ENCODE data around the gene HSPA12A. TPM values are rescaled to one million over a fixed set of nuclear protein-coding genes. Genes with fewer than 3 reads are reported as not detected.

The HSPA12A gene
- total and polyA plus RNA-seq, 9 of the 15 experiments (the other 6 are each of a cell fraction or from before 2014, with no cell fraction given) = 0.01 to 0.18 (median 0.04) TPM; not detected in 4

DNA sequence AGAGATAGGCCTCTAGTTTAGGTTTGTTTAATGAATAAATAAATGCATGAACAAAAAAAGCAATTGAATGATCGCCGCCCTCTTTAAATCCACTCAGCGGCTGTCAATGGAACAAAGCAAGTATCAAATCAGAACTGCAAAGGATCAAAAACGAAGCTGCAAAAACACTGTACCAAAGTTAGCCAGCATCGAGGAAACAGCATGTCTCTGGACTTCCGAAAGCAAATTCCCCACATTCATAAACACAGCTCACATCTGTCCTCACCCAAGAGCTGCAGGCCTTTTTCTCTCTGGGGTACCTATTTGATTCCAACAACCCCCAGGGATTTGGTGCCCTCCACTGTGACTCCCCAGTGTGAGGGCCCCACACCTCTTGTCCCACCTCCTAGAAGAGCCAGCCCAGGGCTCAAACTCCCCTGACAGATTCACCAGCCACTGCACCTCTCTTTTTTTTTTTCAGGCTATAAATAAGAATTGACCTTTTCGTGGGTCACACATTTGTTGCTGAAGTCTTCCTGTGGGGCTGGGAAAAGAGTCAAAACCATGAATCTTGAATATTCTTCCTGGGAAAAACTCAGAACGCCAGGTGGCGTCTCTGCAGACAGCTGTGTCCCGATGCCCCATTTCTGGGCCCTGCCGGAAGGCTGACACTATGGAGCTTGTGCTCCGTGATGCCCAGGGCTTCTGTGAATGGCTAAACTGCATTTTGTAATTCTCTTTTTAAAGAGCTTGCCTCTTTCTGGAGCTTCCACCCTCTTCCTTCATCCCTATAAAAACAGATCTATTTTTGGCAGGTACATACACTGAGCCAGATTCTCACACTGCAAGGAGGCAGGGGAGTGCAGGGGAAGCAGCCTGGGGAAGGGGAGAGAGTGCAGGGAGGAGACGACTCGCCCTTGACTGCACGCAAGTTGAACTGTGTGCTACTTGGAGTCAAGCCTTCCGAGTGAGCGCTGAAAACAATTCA, 51.7 kb downstream of the HSPA12A start:
- FAIRE-seq (no peak), DNase-seq (ENCODE audit: extremely low read depth in 1 of 4, low spot score in 3 of 4) (peak in 2 of 4 experiments; percentile 14 to 17), ATAC-seq (no peak)
- intact Hi-C loops (cut with micrococcal nuclease) = loop anchor here (2.0 kb wide), 1 partner anchor 74 kb away; no protein-coding TSS in a partner anchor
- in situ Hi-C loops (cut with MboI) = loop anchor here (25.0 kb wide), 1 partner anchor 97 kb away; no protein-coding TSS in a partner anchor
- no peaks in the 10 kb centered on the region for H3K79me2 ChIP-seq (ENCODE audit: control insufficient read depth, insufficient read depth, low read length)
- H2AFZ ChIP-seq (ENCODE audit: low read depth, low read length) = no peak overlapping the region
- no peak overlapping the region for H3K27ac ChIP-seq (ENCODE audit: extremely low read depth, low read depth, low read length)
- peaks cover 0 to 24% of the 10 kb centered on the region in 2 experiments; a peak in 1 of 5 replicates for H3K27me3 ChIP-seq (ENCODE audit: control insufficient read depth in 2 of 2, insufficient read depth in 2 of 2, low read length in 2 of 2)
- H3K9ac ChIP-seq (ENCODE audit: insufficient read depth in 1 of 2, low read depth in 2 of 2, low read length in 2 of 2) = no peak overlapping the region
- TF ChIP-seq RAD21 (CRISPR knock-in tag; conservative IDR thresholded peaks at IDR 0.05 in 1 of 2, IDR thresholded peaks at IDR 0.05 in 1 of 2) (0 out of 4 replicates have a peak, but pooled peaks of 1 of the 2 experiments have one; percentile 14), SRSF7 (optimal IDR thresholded peaks at IDR 0.05; ENCODE audit: low read depth, low read length) (no peak), SMC3 (conservative IDR thresholded peaks at IDR 0.05; ENCODE audit: insufficient read depth, low read depth, low read length) (0 out of 2 replicates have a peak, but pooled peaks have one; percentile 21)
- TF ChIP-seq, protein P1, sequence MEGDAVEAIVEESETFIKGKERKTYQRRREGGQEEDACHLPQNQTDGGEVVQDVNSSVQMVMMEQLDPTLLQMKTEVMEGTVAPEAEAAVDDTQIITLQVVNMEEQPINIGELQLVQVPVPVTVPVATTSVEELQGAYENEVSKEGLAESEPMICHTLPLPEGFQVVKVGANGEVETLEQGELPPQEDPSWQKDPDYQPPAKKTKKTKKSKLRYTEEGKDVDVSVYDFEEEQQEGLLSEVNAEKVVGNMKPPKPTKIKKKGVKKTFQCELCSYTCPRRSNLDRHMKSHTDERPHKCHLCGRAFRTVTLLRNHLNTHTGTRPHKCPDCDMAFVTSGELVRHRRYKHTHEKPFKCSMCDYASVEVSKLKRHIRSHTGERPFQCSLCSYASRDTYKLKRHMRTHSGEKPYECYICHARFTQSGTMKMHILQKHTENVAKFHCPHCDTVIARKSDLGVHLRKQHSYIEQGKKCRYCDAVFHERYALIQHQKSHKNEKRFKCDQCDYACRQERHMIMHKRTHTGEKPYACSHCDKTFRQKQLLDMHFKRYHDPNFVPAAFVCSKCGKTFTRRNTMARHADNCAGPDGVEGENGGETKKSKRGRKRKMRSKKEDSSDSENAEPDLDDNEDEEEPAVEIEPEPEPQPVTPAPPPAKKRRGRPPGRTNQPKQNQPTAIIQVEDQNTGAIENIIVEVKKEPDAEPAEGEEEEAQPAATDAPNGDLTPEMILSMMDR (IDR thresholded peaks at IDR 0.05 in 2 of 3, conservative IDR thresholded peaks at IDR 0.05 in 1 of 3; ENCODE audit: insufficient read depth in 2 of 3, low read depth in 1 of 3, low read length in 3 of 3) = peak; percentile 17 to 30 (median 24); a peak in 3 of 6 replicates
- TF ChIP-seq, protein P2, sequence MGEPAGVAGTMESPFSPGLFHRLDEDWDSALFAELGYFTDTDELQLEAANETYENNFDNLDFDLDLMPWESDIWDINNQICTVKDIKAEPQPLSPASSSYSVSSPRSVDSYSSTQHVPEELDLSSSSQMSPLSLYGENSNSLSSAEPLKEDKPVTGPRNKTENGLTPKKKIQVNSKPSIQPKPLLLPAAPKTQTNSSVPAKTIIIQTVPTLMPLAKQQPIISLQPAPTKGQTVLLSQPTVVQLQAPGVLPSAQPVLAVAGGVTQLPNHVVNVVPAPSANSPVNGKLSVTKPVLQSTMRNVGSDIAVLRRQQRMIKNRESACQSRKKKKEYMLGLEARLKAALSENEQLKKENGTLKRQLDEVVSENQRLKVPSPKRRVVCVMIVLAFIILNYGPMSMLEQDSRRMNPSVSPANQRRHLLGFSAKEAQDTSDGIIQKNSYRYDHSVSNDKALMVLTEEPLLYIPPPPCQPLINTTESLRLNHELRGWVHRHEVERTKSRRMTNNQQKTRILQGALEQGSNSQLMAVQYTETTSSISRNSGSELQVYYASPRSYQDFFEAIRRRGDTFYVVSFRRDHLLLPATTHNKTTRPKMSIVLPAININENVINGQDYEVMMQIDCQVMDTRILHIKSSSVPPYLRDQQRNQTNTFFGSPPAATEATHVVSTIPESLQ (CRISPR knock-in tag; IDR thresholded peaks at IDR 0.05) = no peak
- H3K4me2 ChIP-seq (ENCODE audit: insufficient read depth, low read length) = no peak overlapping the region
- under 1% methylated on average over 17 of the region's 17 CpGs for WGBS (ENCODE audit: insufficient coverage, low coverage, missing lambda C conversion rate)
- no TSS peak for BruUV-seq (replicated peaks)
- ChIA-PET POLR2A (no interaction called here), CTCF (ENCODE audit: low intra/inter-chr PET ratio) (interaction anchor here (1.6 kb wide), 1 partner anchor 75 kb away, joined by 5 read pairs; no protein-coding TSS in a partner anchor)
- H3K4me3 ChIP-seq = no peak overlapping the region
- H3K36me3 ChIP-seq (ENCODE audit: control insufficient read depth, insufficient read depth, low read length) = no peaks in the 10 kb centered on the region
- no peaks in the 10 kb centered on the region for H4K20me1 ChIP-seq (replicated peaks; ENCODE audit: control insufficient read depth, insufficient read depth, low read length)
- no peaks in the 10 kb centered on the region for H3K9me1 ChIP-seq (ENCODE audit: control insufficient read depth, insufficient read depth, low read length)
- H3K9me3 ChIP-seq (replicated peaks; ENCODE audit: control insufficient read depth, insufficient read depth, low read depth, low read length) = no peaks in the 10 kb centered on the region
- no peaks in the 10 kb centered on the region; a peak in 1 of 5 replicates for H3K4me1 ChIP-seq (replicated peaks in 1 of 2; ENCODE audit: control insufficient read depth in 2 of 2, insufficient read depth in 2 of 2, low read length in 2 of 2)

Measured in K562 (cell line).